Ishikawa (cell line): ENCODE data around the gene SOCS1.

Experiments
- CEBPB ChIP-seq: IDR thresholded peaks from 2 replicates; pipeline ENCODE4 v1.6.1; 2012
- CREB1 ChIP-seq: IDR thresholded peaks from 2 replicates; pipeline ENCODE4 v1.6.1; 2012; ENCODE audit warnings: low read depth
- EP300 ChIP-seq: IDR thresholded peaks from 2 replicates; pipeline ENCODE4 v1.6.1; 2012; ENCODE audit warnings: borderline replicate concordance
- FOXM1 ChIP-seq: IDR thresholded peaks from 2 replicates; pipeline ENCODE4 v1.6.1; 2012; ENCODE audit warnings: low read depth, borderline replicate concordance
- MAX ChIP-seq: IDR thresholded peaks from 2 replicates; pipeline ENCODE4 v1.6.1; 2012
- NFIC ChIP-seq: IDR thresholded peaks from 2 replicates; pipeline ENCODE4 v1.6.1; 2012
- REST ChIP-seq: IDR thresholded peaks from 2 replicates; pipeline ENCODE4 v1.6.1; 2012; ENCODE audit warnings: low read depth, mild to moderate bottlenecking
- TAF1 ChIP-seq: IDR thresholded peaks from 2 replicates; pipeline ENCODE4 v1.6.1; 2012; ENCODE audit warnings: low read depth, mild to moderate bottlenecking
- TCF12 ChIP-seq: IDR thresholded peaks from 2 replicates; pipeline ENCODE4 v1.6.1; 2012; ENCODE audit warnings: low read depth
- TEAD4 ChIP-seq: IDR thresholded peaks from 2 replicates; pipeline ENCODE4 v1.6.1; 2012
- YY1 ChIP-seq: IDR thresholded peaks from 2 replicates; pipeline ENCODE4 v1.6.1; 2012; ENCODE audit warnings: low read depth

DNA sequence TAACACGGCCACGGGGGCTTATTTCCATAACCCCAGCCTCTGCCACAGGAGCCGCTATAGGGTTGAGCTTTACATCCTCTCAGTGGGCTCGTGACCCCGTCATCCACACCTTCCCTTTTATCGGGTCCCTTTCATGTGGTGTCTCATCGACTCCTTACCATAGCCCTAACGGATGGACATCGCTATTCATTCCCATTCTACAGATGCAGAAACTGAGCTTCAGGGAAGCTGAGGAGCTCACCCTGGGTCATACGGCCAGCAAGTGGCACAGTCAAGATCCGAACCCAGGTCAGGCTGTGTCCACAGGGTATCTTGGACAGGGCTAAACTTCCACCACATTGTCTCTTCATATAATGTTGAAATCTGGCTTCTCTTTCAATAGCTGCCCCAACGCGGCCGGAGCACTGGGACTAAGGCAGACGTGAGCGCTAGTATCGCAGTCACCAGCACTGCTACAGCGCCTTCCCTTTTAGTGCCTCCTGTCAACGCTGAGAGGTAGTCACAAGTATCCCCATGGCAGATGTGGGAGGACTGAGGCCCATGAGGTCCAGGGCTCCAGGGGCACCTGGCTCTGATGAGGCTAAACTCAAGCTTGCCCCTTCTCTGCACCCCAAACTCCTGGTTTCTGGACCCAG is 50.8 kb downstream of the SOCS1 start:
- TF ChIP-seq YY1 (no peak), NFIC (no peak), EP300 (no peak), CREB1 (no peak), REST (no peak), MAX (no peak), FOXM1 (no peak), CEBPB (no peak), TAF1 (no peak), TEAD4 (no peak), TCF12 (no peak)
